Measurements from ENCODE around the gene CYP4F8.

Gene CYP4F8

GRCh38 chr19:15616627-15617270, 1.7 kb downstream of the CYP4F8 start:
- DNase-seq, result no peak

GRCh38 chr19:15618321-15618720, 3.3 kb downstream of the CYP4F8 start:
- no peak for DNase-seq

- no peak for DNase-seq
Measured at GRCh38 chr19:15621801-15622200, 6.8 kb downstream of the CYP4F8 start.

GRCh38 chr19:15622991-15623390, 8.0 kb downstream of the CYP4F8 start:
- no peak for DNase-seq

- no peak for DNase-seq
Measured at GRCh38 chr19:15623711-15624318, 8.8 kb downstream of the CYP4F8 start.

GRCh38 chr19:15628236-15629002, 13.4 kb downstream of the CYP4F8 start:
- no peak for DNase-seq

GRCh38 chr19:15629003-15629880, 14.2 kb downstream of the CYP4F8 start:
- DNase-seq, result peak; percentile 93 to 97

GRCh38 chr19:15631817-15632216, 16.8 kb downstream of the CYP4F8 start:
- peak; percentile 41 to 60 for DNase-seq

GRCh38 chr19:15633082-15633835, 18.2 kb downstream of the CYP4F8 start:
- DNase-seq, result no peak

GRCh38 chr19:15634105-15634504, 19.1 kb downstream of the CYP4F8 start:
- no peak for DNase-seq

- DNase-seq, result no peak
Measured at GRCh38 chr19:15635016-15635805, 20.2 kb downstream of the CYP4F8 start.

GRCh38 chr19:15636026-15636425, 21.0 kb downstream of the CYP4F8 start:
- no peak for DNase-seq

GRCh38 chr19:15639596-15639995, 24.6 kb downstream of the CYP4F8 start:
- DNase-seq, result no peak

GRCh38 chr19:15640294-15640903, 25.4 kb downstream of the CYP4F8 start, which contains the start of gene CYP4F3:
TSS of gene CYP4F3 (plus strand) at chr19:15640897. CDS start at chr19:15641416, 519 bp downstream.
- no peak for DNase-seq

- DNase-seq, result no peak
Measured at GRCh38 chr19:15640904-15641597, 26.0 kb downstream of the CYP4F8 start.

GRCh38 chr19:15641901-15642491, 27.0 kb downstream of the CYP4F8 start:
- DNase-seq, result no peak

GRCh38 chr19:15642807-15643206, 27.8 kb downstream of the CYP4F8 start:
- DNase-seq, result no peak

- DNase-seq, result no peak
Measured at GRCh38 chr19:15643387-15643786, 28.4 kb downstream of the CYP4F8 start.

GRCh38 chr19:15644066-15644741, 29.2 kb downstream of the CYP4F8 start:
- no peak for DNase-seq

All from activated T-cell treated with anti-CD3 and anti-CD28 coated beads, Interleukin-2, amount 50 U/mL, for 48 hours (primary cell).